HG03066 (cell line): ENCODE data around the gene TCF19.

Source experiments
- ATAC-seq: cut with Tn5 transposase; IDR thresholded peaks from one replicate; pipeline ENCODE4 v1.9.1; 2021; ENCODE audit warnings: low read depth; ENCODE audit not compliant: unreplicated experiment

Gene TCF19

DNA sequence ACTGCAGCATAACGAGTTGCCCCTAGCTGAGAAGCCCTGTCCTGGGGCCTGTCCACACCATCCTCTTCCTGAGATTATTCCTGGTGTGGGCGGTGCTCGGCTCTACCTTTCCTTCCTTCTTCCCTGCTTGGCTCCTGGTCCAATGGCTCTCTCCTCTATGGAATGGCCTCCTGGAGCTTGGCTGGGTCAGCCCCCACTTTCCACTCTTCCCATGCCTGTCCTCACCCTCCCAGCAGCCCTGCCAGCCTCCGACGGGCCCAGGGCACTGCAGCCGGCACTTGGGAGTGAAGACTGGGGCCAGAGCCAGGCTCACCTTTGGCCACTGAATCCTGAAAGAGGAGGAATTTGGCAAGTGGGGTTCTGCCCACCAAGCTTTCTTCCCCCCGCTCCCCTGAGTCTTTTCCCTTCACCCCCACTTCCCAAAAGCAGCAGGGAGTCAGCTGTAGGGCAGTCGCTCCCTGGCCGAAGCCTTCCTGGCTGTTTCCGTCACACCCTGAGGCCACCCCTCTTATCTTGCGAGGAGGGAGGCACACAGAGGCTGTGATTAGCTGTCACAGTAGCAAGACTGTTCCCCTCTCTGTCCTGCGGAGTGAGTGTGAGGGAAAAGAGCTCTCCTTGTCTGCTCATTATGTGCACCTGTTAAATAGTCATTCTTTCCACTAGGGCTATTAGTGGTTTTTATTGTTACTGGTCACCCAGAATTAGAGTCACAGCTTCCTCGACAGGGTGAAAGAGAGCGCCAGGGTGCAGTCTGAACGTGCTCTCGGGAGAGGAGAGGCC lies 31.8 kb upstream of the TCF19 start:
- ATAC-seq, result no peak

- no peak for ATAC-seq
Measured at GRCh38 chr6:31128093-31128676, 30.2 kb upstream of the TCF19 start.

GRCh38 chr6:31129130-31129529 lies 29.3 kb upstream of the TCF19 start:
- ATAC-seq, result no peak

DNA sequence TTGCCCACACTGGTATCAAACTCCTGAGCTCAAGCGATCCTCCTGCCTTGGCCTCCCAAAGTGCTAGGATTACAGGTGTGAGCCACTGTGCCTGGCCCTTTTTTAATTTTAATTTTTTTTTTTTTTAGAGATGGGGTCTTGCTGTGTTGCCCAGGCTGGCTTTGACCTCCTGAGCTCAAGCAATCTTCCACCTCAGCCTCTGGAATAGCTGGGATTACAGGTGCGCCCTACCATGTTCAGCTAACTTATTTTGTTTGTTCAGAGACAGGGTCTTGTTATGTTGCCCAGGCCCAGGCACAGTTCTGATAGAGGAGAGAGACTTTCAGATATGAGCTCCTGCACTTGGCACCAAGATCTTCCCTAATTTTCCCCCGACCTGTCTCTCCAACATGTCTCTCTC lies 27.6 kb upstream of the TCF19 start:
- ATAC-seq, result no peak

DNA sequence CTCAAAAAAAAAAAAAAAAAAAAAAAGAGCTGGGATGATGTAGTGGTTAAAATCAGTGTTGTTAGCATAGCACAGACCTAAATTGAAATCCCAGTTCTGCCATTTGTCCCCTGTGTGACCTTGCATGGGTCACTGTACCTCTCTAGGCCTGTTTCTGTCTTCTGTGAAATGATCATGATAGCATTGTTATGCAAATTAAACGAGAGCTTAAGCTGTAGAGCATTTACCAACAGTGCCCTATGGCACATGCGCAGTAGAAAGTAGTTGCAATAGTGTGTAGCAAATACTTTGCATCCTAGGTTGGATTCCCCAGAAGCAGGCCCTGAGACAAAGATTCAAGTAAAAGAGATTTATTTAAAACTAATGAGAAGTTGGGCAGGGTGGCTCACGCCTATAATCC lies 26.8 kb upstream of the TCF19 start:
- ATAC-seq, result no peak

- no peak for ATAC-seq
Measured at GRCh38 chr6:31132806-31133205, 25.6 kb upstream of the TCF19 start.

GRCh38 chr6:31135710-31136109 lies 22.7 kb upstream of the TCF19 start:
- ATAC-seq, result no peak

DNA sequence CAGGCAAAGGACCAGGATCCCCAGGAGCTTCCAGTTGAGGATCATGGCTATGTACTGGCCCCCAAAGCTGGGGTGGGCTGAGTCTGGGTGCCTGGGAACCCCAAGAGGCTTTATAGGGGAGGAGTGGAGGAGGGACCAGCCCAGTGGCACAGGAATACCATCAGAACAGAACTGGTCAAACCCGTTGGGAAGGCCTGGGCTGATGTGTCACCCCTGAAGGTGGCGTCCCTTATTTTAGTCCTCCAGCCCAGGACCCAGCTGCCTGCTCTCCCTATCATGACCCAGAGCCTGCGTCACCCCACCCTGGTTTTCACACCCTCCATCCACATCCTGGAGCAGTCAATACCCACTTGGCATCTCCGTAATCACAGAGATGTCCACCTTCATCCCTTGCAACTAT lies 19.4 kb upstream of the TCF19 start, which contains the start of gene PSORS1C2:
Gene PSORS1C2, minus strand, starts transcription at position 85 of the 400 bp plus-strand sequence. Its CDS starts 40 bp downstream, at position 45.
- no peak for ATAC-seq

DNA sequence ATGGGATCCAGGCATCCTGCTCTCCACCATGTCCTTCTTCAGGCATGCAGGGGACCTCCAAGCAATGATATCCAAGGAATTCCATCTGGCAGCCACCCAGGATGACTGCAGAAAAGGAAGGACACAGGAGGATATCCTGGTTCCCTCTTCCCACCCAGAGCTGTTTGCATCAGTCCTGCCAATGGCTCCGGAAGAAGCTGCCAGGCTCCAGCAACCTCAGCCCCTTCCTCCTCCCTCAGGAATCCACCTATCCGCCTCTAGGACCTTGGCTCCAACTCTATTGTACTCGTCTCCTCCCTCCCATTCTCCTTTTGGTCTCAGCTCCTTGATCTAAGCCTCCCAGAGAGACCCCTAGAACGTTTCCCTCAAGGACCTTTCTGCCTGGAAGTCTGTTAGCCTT lies 18.8 kb upstream of the TCF19 start:
- ATAC-seq, result no peak

- ATAC-seq, result no peak
Measured at GRCh38 chr6:31140643-31141042, 17.7 kb upstream of the TCF19 start.

DNA sequence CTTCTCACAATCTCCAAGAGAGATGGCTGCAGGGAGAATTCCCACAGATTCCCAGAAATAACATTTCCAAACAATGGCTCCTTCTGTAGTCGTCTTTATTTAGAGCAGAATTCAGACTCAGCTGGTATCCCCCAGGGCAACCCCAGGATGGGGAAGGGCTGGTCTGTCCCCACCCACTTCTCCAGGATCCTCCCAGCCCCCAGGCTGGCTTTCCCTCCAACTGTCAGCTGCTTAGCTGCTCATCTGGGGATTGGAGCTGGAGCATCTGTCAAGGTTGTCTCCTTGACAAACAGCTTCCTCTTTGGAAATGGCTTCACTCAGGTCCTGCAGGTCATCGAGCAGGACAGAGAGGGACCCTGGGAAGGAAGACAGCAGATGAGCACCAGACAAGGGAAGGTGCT lies 16.0 kb upstream of the TCF19 start:
- ATAC-seq, result no peak

DNA sequence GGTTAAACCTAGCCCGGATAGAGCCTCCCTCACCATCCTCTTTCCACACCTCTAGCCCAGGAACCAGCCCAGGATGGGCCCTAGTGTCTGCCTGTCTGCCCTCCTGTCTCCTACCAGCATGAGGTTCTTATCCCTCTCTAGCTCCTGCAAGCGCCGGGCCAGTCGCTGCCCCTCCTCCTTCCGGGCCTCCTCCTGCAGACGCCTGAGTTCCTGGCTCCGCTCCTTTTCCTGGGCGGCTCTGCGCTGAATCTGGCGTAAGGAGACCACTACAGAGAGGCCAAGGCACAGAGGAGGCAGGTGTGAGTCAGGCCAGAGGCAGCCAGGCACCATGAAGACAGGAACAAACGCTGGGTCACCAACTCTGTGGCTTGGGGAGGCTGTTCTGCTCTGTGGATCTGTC lies 15.2 kb upstream of the TCF19 start:
- ATAC-seq, result no peak

- ATAC-seq, result no peak
Measured at GRCh38 chr6:31144296-31144969, 14.0 kb upstream of the TCF19 start.

- ATAC-seq, result no peak
Measured at GRCh38 chr6:31144970-31145340, 13.4 kb upstream of the TCF19 start.

DNA sequence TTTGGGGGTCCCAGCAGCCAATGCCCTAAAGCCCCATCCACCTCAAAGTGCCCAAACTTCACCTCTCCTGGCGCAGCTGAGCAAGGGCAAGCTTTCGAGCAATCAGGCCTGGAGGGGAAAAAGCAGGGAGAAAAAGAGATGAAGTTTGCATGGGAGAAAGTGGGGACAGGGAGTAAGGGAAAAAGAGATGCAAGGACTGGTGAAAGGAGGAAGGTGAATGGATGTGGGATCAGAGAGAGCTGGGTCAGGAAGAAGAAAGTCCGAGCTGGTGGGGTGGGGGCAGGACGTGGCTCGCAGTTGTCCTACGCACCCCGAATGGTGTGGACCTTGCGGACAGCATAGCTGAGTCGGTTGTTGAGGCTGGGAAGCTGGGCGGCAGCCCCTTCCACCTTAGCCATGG lies 13.0 kb upstream of the TCF19 start:
- no peak for ATAC-seq

DNA sequence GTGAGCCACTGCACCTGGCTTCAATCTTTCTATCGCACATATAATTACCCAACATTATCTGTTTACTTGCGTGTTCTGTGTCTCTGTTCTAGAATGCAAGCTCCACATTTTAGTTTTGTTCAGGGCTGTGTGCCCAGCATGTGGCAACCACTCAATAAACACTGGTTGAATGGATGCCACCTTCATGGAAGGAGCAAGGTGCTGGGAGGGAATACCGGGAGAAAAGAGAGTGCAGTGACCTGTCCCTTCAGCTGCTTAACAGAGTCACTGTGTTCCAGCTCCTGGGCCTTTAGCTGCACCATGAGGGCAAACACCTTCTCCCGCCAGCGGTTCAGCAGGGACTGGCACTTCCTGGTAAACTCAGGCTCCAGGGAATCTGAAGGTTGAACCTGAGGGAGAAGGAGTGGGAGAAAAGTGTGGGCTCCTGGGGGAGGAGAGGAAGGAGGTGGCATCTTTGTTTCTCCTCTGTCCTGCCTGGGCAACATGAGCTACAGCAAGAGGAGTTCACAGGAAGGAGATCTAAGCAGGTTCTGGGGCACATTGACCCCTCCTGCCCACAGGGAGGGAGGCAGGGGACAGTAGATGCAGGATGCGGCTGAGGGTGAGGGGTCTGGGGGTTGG lies 8.5 kb upstream of the TCF19 start:
- no peak for ATAC-seq

DNA sequence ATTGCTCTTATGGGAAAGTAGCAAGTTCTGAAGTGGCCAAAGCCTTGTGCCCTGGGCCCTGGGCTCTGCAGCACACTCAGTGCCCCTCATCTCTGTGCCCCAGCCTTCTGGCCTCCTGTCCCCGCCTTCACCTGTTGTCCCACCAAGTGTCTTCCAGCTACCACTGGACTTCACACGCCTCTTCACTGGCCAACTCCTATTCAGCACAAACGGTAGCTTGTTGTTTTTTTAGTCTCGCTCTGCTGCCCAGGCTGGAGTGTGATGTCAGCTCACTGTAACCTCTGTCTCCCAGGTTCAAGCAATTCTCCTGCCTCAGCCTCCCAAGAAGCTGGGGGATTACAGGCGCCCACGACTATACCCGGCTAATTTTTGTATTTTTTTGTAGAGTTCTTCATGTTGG lies 5.6 kb upstream of the TCF19 start:
- ATAC-seq, result no peak

GRCh38 chr6:31154436-31154835 lies 4.0 kb upstream of the TCF19 start:
- ATAC-seq, result no peak

DNA sequence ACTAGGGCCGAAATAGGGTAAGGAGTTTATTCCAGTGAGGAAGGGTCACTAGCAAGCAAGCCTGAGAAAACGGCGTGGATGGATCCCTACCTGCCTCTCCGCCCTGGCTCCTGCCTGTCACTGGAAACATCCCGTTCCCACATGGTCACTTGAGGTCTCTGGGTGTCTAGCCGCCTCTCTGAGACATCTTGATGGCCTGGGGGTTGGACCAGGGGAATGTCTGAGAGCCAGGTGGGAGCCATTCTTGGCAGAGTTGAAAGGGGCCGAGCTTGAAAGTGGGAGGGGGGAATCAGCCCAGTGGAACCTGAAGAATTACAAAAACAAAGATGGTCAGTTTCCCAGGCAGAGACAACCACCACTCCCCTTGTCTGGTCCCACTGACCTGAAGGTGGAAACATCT lies 1.7 kb upstream of the TCF19 start:
- no peak for ATAC-seq

DNA sequence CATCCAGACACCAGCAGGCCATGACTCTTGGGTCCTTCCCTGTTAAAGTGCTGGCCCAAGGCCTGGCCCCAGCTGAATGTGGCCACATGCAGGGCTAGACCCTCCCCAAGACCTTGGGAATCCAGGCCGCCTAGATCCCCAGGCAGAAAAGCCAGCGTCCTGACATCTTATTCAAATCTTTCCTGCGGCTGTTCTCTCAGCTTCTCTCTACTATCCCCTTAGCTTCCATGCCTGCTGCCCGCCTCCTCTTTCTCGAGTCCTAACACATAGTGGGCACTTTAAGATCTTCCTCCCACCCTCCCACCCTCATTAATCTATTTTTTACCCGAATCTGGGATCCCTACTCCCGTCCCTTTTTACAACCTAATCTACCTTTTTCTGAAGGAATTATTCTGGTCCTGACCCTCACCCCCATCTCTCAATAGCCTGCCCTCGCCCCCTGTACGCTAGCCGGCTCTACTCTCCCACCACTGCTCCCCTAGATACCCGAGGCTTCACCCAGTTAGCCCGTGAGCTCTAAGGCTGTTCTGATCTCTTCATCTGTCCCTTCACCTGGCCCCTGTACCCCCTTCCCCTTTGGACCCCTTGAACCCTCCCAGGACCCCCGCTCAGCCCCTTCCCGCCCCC lies 763 bp upstream of the TCF19 start, which contains the start of gene CCHCR1:
Gene CCHCR1, minus strand, starts transcription at position 290 of the 627 bp plus-strand sequence. Its CDS starts 202 bp downstream, at position 88.
- peak; percentile 10 for ATAC-seq
